GM23338 (cell line): ENCODE data around the gene DENND1B. TPM values are rescaled to one million over a fixed set of nuclear protein-coding genes. Genes with fewer than 3 reads are reported as not detected.

Source experiments
- ATAC-seq: fragments of 200-7000 bp; cut with Tn5 transposase; 3 replicates; pipeline ENCODE4 v1.9.1; 2020
- DNase-seq: peaks from one replicate; pipeline ENCODE4 v3.0.0-alpha.2; 2015; ENCODE audit warnings: low spot score
- H2AFZ ChIP-seq: fragments of 200-600 bp; sonication (generic); 2 replicates; pipeline ENCODE4 v1.8.0; 2016; ENCODE audit warnings: antibody characterized with exemption, mild to moderate bottlenecking, moderate library complexity
- H3F3A ChIP-seq: fragments of 200-600 bp; sonication (generic); replicated peaks from 2 replicates; pipeline ENCODE4 v1.8.0; 2017; ENCODE audit warnings: antibody characterized with exemption, mixed run types, low read depth
- H3K27ac ChIP-seq: fragments of 200-600 bp; sonication (generic); 2 replicates; pipeline ENCODE4 v1.6.1; 2016; ENCODE audit warnings: low read depth
- H3K27me3 ChIP-seq: fragments of 200-600 bp; sonication (generic); 2 replicates; pipeline ENCODE4 v1.8.0; 2016; ENCODE audit warnings: mild to moderate bottlenecking, mixed run types, moderate library complexity; ENCODE audit not compliant: insufficient read depth
- H3K36me3 ChIP-seq: fragments of 200-600 bp; sonication (generic); 2 replicates; pipeline ENCODE4 v1.8.0; 2016; ENCODE audit warnings: mild to moderate bottlenecking; ENCODE audit not compliant: insufficient read depth
- H3K4me1 ChIP-seq: fragments of 200-600 bp; sonication (generic); 2 replicates; pipeline ENCODE4 v1.8.0; 2016; ENCODE audit warnings: mild to moderate bottlenecking, moderate library complexity; ENCODE audit not compliant: insufficient read depth
- H3K4me2 ChIP-seq: fragments of 200-600 bp; sonication (generic); 2 replicates; pipeline ENCODE4 v1.7.1; 2017; ENCODE audit warnings: mixed run types
- H3K4me3 ChIP-seq: fragments of 200-600 bp; sonication (generic); 2 replicates; pipeline ENCODE4 v1.6.1; 2016; ENCODE audit warnings: mixed run types
- H3K79me2 ChIP-seq: fragments of 200-600 bp; sonication (generic); replicated peaks from 2 replicates; pipeline ENCODE4 v1.8.0; 2017; ENCODE audit warnings: mild to moderate bottlenecking; ENCODE audit not compliant: insufficient read depth
- H3K9me2 ChIP-seq: fragments of 200-600 bp; sonication (generic); 2 replicates; pipeline ENCODE4 v1.8.0; 2017; ENCODE audit not compliant: insufficient read depth
- H4K20me1 ChIP-seq: fragments of 200-600 bp; sonication (generic); replicated peaks from 2 replicates; pipeline ENCODE4 v1.8.0; 2017; ENCODE audit warnings: mild to moderate bottlenecking; ENCODE audit not compliant: insufficient read depth
- H3K27ac Mint-ChIP-seq: 2 replicates; pipeline ENCODE4 v1.8.0; 2020; ENCODE audit warnings: inconsistent platforms, mild to moderate bottlenecking, moderate library complexity, mixed read lengths
- H3K27me3 Mint-ChIP-seq: 3 replicates; pipeline ENCODE4 v1.8.0; 2022; ENCODE audit warnings: low read depth, mild to moderate bottlenecking, moderate library complexity, mixed read lengths, inconsistent platforms; ENCODE audit not compliant: insufficient read depth, poor library complexity
- H3K36me3 Mint-ChIP-seq: 3 replicates; pipeline ENCODE4 v1.8.0; 2021; ENCODE audit warnings: low read depth, mild to moderate bottlenecking, inconsistent platforms, moderate library complexity, mixed read lengths
- H3K4me1 Mint-ChIP-seq: 3 replicates; pipeline ENCODE4 v1.8.0; 2020; ENCODE audit warnings: mild to moderate bottlenecking, inconsistent platforms, mixed read lengths
- H3K4me3 Mint-ChIP-seq: 3 replicates; pipeline ENCODE4 v1.8.0; 2021; ENCODE audit warnings: moderate library complexity, mild to moderate bottlenecking, inconsistent platforms, mixed read lengths
- H3K9me3 Mint-ChIP-seq: 3 replicates; pipeline ENCODE4 v1.8.0; 2020; ENCODE audit warnings: moderate library complexity, mild to moderate bottlenecking, inconsistent platforms, mixed read lengths
- CREB1 ChIP-seq: fragments of 250-450 bp; sonication (Bioruptor Pico); IDR thresholded peaks from 2 replicates; pipeline ENCODE4 v1.5.0; 2020; ENCODE audit warnings: low read depth, mild to moderate bottlenecking, moderate library complexity
- EZH2 ChIP-seq: fragments of 200-600 bp; sonication (generic); IDR thresholded peaks from one replicate; pipeline ENCODE4 v1.8.0; 2017; ENCODE audit warnings: antibody characterized with exemption, mild to moderate bottlenecking, low read depth; ENCODE audit not compliant: unreplicated experiment
- EZH2phosphoT487 ChIP-seq: fragments of 200-600 bp; sonication (generic); IDR thresholded peaks from one replicate; pipeline ENCODE4 v1.8.1; 2018; ENCODE audit warnings: antibody characterized with exemption; ENCODE audit not compliant: unreplicated experiment
- JUNB ChIP-seq: IDR thresholded peaks from one replicate; pipeline ENCODE4 v1.6.1; 2016; ENCODE audit warnings: antibody characterized with exemption; ENCODE audit not compliant: unreplicated experiment
- NANOG ChIP-seq: IDR thresholded peaks from 2 replicates; pipeline ENCODE4 v1.6.1; 2016; ENCODE audit warnings: antibody characterized with exemption, borderline replicate concordance
- POLR2AphosphoS5 ChIP-seq: IDR thresholded peaks from 2 replicates; pipeline ENCODE4 v1.6.1; 2016; ENCODE audit warnings: antibody characterized with exemption, low read depth
- STAT1 ChIP-seq: IDR thresholded peaks from one replicate; pipeline ENCODE4 v1.6.1; 2016; ENCODE audit warnings: antibody characterized with exemption; ENCODE audit not compliant: unreplicated experiment
- ZNF114 ChIP-seq: fragments of 250-450 bp; sonication (Bioruptor Pico); IDR thresholded peaks from 2 replicates; pipeline ENCODE4 v1.5.0; 2020; ENCODE audit warnings: mild to moderate bottlenecking, moderate library complexity
- ZNF331 ChIP-seq: fragments of 250-450 bp; sonication (Bioruptor Pico); IDR thresholded peaks from 2 replicates; pipeline ENCODE4 v1.5.0; 2020; ENCODE audit warnings: low read depth, mild to moderate bottlenecking, moderate library complexity
- polyA plus RNA-seq: library from polyadenylated mRNA; unstranded; fragments of >200 nt; fragmentation: Nextera tagmentation; extraction: Ambion mirVana; gene quantifications from 2 replicates; pipeline ENCODE4 v1.2.1, GENCODE V29; 2016
- total RNA-seq: library from RNA; depleted of rRNA; stranded (reverse); fragments of >200 nt; shearing (Covaris generic); gene quantifications from 2 replicates; pipeline ENCODE4 v1.2.3, GENCODE V29; 2014
- TF ChIP-seq, protein P1 (sequence below), 2 experiments: fragments of 200-600 bp in 1 of 2; sonication (generic) in 1 of 2; conservative IDR thresholded peaks; 2 replicates each; pipeline versions ENCODE4 v1.5.1 to v1.6.1; 2016 to 2017; ENCODE audit warnings: antibody characterized with exemption in 2 of 2, low read depth in 2 of 2, mild to moderate bottlenecking in 2 of 2, moderate library complexity in 1 of 2
- TF ChIP-seq, protein P2 (sequence below): IDR thresholded peaks from one replicate; pipeline ENCODE4 v1.6.1; 2018; ENCODE audit warnings: antibody characterized with exemption; ENCODE audit not compliant: unreplicated experiment
- TF ChIP-seq, protein P3 (sequence below): IDR thresholded peaks from 2 replicates; pipeline ENCODE4 v1.6.1; 2016; ENCODE audit warnings: antibody characterized with exemption
- TF ChIP-seq, protein P4 (sequence below): fragments of 250-450 bp; sonication (Bioruptor Pico); IDR thresholded peaks from 2 replicates; pipeline ENCODE4 v1.5.0; 2020; ENCODE audit warnings: mild to moderate bottlenecking, moderate library complexity

Gene DENND1B
- total and polyA plus RNA-seq, 2 experiments from 2014 or later = 4.3 to 5.2 TPM

- DNase-seq = no peak
Measured at GRCh38 chr1:197806718-197807117, 31.4 kb upstream of the DENND1B start.

More at GRCh38 chr1:197806718-197807117, 31.4 kb upstream of the DENND1B start:
- no peaks in the 10 kb centered on the region for H3K79me2 ChIP-seq
- H3K36me3 ChIP-seq = no peaks in the 10 kb centered on the region
- H3K4me1 Mint-ChIP-seq = peaks cover 40% of the 10 kb centered on the region
- H2AFZ ChIP-seq = no peak overlapping the region
- H3K4me2 ChIP-seq = no peak overlapping the region
- ATAC-seq = no peak
- H3F3A ChIP-seq = no peaks in the 10 kb centered on the region
- peaks cover 3% of the 10 kb centered on the region for H3K27me3 Mint-ChIP-seq
- H3K4me3 Mint-ChIP-seq = no peak overlapping the region
- H3K4me3 ChIP-seq = no peak overlapping the region
- H3K27ac ChIP-seq = no peak overlapping the region
- H3K27ac Mint-ChIP-seq = no peak overlapping the region
- no peaks in the 10 kb centered on the region for H3K9me2 ChIP-seq
- no peaks in the 10 kb centered on the region for H3K27me3 ChIP-seq
- H4K20me1 ChIP-seq = no peaks in the 10 kb centered on the region
- no peak for TF ChIP-seq POLR2AphosphoS5
- TF ChIP-seq, protein P1, sequence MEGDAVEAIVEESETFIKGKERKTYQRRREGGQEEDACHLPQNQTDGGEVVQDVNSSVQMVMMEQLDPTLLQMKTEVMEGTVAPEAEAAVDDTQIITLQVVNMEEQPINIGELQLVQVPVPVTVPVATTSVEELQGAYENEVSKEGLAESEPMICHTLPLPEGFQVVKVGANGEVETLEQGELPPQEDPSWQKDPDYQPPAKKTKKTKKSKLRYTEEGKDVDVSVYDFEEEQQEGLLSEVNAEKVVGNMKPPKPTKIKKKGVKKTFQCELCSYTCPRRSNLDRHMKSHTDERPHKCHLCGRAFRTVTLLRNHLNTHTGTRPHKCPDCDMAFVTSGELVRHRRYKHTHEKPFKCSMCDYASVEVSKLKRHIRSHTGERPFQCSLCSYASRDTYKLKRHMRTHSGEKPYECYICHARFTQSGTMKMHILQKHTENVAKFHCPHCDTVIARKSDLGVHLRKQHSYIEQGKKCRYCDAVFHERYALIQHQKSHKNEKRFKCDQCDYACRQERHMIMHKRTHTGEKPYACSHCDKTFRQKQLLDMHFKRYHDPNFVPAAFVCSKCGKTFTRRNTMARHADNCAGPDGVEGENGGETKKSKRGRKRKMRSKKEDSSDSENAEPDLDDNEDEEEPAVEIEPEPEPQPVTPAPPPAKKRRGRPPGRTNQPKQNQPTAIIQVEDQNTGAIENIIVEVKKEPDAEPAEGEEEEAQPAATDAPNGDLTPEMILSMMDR (conservative IDR thresholded peaks at IDR 0.05; ENCODE audit: low read depth in 2 of 2) = no peak
- TF ChIP-seq JUNB = no peak
- no peak for TF ChIP-seq NANOG
- TF ChIP-seq EZH2phosphoT487 = no peak
- TF ChIP-seq CREB1 = no peak
- no peak for TF ChIP-seq ZNF331 (CRISPR knock-in tag)
- TF ChIP-seq ZNF114 (CRISPR knock-in tag) = no peak
- TF ChIP-seq, protein P2, sequence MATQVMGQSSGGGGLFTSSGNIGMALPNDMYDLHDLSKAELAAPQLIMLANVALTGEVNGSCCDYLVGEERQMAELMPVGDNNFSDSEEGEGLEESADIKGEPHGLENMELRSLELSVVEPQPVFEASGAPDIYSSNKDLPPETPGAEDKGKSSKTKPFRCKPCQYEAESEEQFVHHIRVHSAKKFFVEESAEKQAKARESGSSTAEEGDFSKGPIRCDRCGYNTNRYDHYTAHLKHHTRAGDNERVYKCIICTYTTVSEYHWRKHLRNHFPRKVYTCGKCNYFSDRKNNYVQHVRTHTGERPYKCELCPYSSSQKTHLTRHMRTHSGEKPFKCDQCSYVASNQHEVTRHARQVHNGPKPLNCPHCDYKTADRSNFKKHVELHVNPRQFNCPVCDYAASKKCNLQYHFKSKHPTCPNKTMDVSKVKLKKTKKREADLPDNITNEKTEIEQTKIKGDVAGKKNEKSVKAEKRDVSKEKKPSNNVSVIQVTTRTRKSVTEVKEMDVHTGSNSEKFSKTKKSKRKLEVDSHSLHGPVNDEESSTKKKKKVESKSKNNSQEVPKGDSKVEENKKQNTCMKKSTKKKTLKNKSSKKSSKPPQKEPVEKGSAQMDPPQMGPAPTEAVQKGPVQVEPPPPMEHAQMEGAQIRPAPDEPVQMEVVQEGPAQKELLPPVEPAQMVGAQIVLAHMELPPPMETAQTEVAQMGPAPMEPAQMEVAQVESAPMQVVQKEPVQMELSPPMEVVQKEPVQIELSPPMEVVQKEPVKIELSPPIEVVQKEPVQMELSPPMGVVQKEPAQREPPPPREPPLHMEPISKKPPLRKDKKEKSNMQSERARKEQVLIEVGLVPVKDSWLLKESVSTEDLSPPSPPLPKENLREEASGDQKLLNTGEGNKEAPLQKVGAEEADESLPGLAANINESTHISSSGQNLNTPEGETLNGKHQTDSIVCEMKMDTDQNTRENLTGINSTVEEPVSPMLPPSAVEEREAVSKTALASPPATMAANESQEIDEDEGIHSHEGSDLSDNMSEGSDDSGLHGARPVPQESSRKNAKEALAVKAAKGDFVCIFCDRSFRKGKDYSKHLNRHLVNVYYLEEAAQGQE = no peak
- TF ChIP-seq, protein P3, sequence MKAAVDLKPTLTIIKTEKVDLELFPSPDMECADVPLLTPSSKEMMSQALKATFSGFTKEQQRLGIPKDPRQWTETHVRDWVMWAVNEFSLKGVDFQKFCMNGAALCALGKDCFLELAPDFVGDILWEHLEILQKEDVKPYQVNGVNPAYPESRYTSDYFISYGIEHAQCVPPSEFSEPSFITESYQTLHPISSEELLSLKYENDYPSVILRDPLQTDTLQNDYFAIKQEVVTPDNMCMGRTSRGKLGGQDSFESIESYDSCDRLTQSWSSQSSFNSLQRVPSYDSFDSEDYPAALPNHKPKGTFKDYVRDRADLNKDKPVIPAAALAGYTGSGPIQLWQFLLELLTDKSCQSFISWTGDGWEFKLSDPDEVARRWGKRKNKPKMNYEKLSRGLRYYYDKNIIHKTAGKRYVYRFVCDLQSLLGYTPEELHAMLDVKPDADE = no peak
- no peak for TF ChIP-seq STAT1
- TF ChIP-seq, protein P4, sequence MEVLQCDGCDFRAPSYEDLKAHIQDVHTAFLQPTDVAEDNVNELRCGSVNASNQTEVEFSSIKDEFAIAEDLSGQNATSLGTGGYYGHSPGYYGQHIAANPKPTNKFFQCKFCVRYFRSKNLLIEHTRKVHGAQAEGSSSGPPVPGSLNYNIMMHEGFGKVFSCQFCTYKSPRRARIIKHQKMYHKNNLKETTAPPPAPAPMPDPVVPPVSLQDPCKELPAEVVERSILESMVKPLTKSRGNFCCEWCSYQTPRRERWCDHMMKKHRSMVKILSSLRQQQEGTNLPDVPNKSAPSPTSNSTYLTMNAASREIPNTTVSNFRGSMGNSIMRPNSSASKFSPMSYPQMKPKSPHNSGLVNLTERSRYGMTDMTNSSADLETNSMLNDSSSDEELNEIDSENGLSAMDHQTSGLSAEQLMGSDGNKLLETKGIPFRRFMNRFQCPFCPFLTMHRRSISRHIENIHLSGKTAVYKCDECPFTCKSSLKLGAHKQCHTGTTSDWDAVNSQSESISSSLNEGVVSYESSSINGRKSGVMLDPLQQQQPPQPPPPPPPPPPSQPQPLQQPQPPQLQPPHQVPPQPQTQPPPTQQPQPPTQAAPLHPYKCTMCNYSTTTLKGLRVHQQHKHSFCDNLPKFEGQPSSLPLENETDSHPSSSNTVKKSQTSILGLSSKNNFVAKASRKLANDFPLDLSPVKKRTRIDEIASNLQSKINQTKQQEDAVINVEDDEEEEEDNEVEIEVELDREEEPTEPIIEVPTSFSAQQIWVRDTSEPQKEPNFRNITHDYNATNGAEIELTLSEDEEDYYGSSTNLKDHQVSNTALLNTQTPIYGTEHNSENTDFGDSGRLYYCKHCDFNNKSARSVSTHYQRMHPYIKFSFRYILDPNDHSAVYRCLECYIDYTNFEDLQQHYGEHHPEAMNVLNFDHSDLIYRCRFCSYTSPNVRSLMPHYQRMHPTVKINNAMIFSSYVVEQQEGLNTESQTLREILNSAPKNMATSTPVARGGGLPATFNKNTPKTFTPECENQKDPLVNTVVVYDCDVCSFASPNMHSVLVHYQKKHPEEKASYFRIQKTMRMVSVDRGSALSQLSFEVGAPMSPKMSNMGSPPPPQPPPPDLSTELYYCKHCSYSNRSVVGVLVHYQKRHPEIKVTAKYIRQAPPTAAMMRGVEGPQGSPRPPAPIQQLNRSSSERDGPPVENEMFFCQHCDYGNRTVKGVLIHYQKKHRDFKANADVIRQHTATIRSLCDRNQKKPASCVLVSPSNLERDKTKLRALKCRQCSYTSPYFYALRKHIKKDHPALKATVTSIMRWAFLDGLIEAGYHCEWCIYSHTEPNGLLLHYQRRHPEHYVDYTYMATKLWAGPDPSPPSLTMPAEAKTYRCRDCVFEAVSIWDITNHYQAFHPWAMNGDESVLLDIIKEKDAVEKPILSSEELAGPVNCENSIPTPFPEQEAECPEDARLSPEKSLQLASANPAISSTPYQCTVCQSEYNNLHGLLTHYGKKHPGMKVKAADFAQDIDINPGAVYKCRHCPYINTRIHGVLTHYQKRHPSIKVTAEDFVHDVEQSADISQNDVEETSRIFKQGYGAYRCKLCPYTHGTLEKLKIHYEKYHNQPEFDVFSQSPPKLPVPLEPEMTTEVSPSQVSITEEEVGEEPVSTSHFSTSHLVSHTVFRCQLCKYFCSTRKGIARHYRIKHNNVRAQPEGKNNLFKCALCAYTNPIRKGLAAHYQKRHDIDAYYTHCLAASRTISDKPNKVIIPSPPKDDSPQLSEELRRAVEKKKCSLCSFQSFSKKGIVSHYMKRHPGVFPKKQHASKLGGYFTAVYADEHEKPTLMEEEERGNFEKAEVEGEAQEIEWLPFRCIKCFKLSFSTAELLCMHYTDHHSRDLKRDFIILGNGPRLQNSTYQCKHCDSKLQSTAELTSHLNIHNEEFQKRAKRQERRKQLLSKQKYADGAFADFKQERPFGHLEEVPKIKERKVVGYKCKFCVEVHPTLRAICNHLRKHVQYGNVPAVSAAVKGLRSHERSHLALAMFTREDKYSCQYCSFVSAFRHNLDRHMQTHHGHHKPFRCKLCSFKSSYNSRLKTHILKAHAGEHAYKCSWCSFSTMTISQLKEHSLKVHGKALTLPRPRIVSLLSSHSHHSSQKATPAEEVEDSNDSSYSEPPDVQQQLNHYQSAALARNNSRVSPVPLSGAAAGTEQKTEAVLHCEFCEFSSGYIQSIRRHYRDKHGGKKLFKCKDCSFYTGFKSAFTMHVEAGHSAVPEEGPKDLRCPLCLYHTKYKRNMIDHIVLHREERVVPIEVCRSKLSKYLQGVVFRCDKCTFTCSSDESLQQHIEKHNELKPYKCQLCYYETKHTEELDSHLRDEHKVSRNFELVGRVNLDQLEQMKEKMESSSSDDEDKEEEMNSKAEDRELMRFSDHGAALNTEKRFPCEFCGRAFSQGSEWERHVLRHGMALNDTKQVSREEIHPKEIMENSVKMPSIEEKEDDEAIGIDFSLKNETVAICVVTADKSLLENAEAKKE (CRISPR knock-in tag) = no peak
- no peak for TF ChIP-seq EZH2
- H3K9me3 Mint-ChIP-seq = peaks cover 14% of the 10 kb centered on the region
- peaks cover 8% of the 10 kb centered on the region for H3K36me3 Mint-ChIP-seq
- H3K4me1 ChIP-seq = peaks cover 23% of the 10 kb centered on the region
